GM12891 (cell line): Measurements from ENCODE around the gene ORM1.

Source experiments
- PAX5 ChIP-seq: IDR thresholded peaks from 2 replicates; pipeline ENCODE4 v1.6.1; 2011; ENCODE audit warnings: low read length, moderate library complexity, mild to moderate bottlenecking; ENCODE audit not compliant: insufficient read depth, severe bottlenecking
- POLR2A ChIP-seq: IDR thresholded peaks from 2 replicates; pipeline ENCODE4 v1.6.1; 2011; ENCODE audit warnings: low read depth, low read length, control low read depth
- POLR2AphosphoS5 ChIP-seq: IDR thresholded peaks from 2 replicates; pipeline ENCODE4 v1.6.1; 2011; ENCODE audit warnings: low read depth, low read length, control low read depth
- POU2F2 ChIP-seq: IDR thresholded peaks from 2 replicates; pipeline ENCODE4 v1.6.1; 2011; ENCODE audit warnings: low read depth, mild to moderate bottlenecking, control low read depth, low read length, moderate library complexity
- TAF1 ChIP-seq: IDR thresholded peaks from 2 replicates; pipeline ENCODE4 v1.6.1; 2011; ENCODE audit warnings: low read depth, low read length, control low read depth

GRCh38 chr9:114282507-114282906 lies 40.4 kb upstream of the ORM1 start:
- TF ChIP-seq POLR2A (no peak), TAF1 (no peak), POLR2AphosphoS5 (no peak), PAX5 (no peak), POU2F2 (no peak)
